LNCAP (cell line): ENCODE data around the gene LRRC3.

Source experiments
- CTCF ChIP-seq: fragments of 450-650 bp; IDR thresholded peaks from 2 replicates; pipeline ENCODE4 v1.5.1; 2017; ENCODE audit warnings: mild to moderate bottlenecking

The LRRC3 gene

GRCh38 chr21:44508711-44509445, 53.6 kb downstream of the LRRC3 start:
- no peak for TF ChIP-seq CTCF

GRCh38 chr21:44509539-44509938, 54.2 kb downstream of the LRRC3 start:
- TF ChIP-seq CTCF: peak; percentile 71

- TF ChIP-seq CTCF: no peak
These were observed 54.8 kb downstream of the LRRC3 start for GRCh38 chr21:44510109-44510507.

GRCh38 chr21:44510508-44511218, 55.4 kb downstream of the LRRC3 start:
- peak; percentile 83 for TF ChIP-seq CTCF

GRCh38 chr21:44511219-44511937, 56.1 kb downstream of the LRRC3 start:
- no peak for TF ChIP-seq CTCF
